COLO668 (cell line): Measurements from ENCODE around the gene SBK2.
"Not testable (repeated sequence)": the region's sequence is repeated elsewhere in the genome, so short reads cannot be mapped to it uniquely, and the experiment has no call there.

ENCODE experiments used
- DNase-seq: peaks from one replicate; lab custom pipeline; 2025; ENCODE audit not compliant: unreplicated experiment; lab: John Stamatoyannopoulos, UW

The SBK2 gene

DNA sequence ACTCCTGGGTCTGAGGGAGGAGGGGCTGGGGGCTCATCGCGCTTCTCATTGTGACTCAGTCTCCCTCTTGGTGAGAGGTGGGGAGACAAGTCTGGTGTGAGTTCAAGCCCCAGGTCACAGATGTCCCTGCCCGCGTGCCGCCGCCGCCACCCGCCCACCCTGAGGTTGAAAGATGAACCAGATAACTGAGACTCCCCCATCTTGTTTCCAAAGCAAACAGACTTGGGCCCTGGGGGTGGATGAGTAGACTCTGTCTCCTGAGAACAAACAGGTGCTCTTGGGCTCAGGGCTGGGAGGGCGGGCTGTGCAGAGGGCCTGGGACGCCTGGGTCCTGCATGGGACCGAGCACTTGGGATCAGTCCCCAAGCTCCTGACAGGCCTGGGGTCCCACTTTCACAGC, 567 bp downstream of the SBK2 start:
- DNase-seq: no peak

DNA sequence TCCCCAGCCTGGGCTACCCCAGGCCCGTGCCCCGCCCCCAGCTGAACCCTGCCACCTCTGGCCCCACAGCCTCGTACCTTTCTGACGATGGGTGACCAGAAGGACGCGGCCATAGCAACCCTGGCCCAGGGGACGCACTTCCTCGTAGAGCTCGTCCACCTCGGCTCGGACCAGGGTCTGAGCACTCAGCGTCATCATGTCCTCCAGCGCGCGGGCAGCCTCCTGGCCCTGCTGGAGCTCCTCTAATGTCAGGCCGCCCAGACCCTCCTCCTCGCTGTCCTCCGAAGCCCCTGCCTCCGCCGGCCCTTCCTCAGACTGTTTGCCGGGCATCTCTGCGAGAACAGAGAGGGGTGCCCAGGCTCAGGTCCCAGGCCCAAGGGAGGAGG, 975 bp downstream of the SBK2 start:
- no peak for DNase-seq

DNA sequence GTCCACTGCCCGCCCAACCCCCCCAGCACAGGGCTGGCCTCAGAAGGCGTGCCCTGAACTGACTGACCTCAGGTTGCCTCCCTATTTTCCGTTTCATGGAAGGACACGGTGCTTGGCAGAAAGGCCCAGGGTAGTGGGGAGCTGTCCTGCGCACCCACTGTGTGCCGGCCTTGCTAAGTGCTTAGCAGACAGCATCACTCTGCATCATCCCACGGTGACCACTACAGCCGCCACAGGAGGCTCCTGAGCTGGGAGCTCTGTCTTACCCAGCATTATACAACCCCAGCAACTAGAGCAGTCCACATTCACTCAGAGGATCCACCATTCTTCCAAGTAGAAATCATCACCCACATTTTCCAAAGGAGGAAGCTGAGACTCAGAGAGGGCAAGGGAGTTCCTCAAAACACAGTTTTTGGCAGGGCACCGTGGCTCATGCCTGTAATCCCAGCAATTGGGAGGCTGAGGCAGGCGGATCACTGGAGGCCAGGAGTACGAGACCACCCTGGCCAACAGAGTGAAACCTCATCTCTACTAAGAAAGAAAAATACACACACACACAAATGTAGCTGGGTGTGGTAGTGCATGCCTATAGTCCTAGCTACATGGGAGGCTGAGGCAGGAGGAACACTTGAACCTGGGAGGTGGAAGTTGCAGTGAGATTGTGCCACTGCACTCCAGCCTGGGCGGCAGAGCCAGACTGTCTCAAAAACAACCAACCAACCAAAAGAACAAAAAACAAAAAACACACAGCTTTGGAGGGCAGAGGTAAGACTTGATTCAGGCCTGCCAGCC, 1.6 kb downstream of the SBK2 start:
- no peak for DNase-seq

DNA sequence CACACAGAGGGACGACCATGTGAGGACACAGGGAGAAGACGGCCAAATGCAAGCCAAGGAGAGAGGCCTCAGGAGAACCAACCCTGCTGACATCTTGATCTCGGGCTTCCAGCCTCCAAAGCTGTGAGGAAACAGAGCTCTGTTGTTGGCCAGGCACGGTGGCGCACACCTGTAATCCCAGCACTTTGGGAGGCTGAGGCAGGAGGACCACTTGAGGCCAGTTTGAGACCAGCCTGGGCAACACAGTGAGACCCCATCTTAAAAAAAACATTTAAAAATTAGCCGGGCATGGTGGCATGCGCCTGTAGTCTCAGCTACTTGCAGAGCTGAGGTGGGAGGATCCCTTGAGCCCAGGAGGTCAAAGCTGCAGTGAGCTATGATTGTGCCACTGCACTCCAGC, 2.7 kb downstream of the SBK2 start:
- not testable (repeated sequence) for DNase-seq

DNA sequence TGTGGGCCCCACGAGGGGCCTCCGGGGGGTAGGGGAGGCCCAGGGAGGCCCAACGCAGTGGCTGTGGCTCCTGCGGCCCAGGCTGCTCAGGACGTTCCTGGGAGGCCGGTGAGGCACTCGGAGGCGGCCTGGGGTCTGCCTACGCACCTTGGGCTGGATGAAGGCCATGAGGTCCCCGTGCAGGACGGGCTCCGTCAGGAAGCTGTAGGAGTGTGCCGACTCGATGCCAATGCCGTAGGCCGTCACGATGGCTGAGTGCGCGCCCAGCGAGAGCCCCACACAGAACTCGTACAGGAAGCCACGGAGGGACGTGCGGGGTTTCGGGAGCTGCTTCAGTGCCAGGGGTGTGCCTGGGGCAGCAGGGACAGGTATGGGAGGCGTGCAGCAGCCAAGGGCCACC, 5.9 kb downstream of the SBK2 start:
- no peak for DNase-seq

DNA sequence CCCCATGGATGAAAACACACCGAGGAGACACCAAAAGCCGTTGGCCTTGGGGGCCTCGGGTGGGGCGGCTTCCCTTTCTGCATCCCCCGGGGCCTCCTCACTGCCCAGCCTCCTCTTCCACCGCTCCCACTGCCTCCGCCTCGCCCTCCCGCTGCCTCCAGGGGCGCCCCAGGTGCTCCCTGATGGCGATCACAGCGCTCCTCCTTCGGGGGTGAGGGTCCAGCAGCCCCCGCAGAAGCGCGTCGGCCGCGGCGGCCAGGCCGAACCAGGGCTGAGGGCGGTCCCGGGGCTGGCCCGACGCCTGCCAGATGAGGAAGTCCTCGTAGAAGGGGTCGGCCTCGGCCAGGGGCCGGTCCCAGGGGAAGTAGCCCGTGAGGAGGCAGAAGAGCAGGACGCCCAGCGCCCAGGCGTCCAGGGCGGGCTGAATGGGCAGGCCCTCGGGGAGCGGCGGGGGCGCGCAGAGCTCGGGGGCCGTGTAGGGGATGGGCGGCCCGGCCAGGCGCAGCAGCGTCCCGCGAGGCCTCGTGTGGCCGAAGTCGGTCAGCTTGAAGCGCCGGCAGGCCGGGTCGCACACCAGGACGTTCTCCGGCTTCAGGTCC, 7.2 kb downstream of the SBK2 start:
- no peak for DNase-seq

DNA sequence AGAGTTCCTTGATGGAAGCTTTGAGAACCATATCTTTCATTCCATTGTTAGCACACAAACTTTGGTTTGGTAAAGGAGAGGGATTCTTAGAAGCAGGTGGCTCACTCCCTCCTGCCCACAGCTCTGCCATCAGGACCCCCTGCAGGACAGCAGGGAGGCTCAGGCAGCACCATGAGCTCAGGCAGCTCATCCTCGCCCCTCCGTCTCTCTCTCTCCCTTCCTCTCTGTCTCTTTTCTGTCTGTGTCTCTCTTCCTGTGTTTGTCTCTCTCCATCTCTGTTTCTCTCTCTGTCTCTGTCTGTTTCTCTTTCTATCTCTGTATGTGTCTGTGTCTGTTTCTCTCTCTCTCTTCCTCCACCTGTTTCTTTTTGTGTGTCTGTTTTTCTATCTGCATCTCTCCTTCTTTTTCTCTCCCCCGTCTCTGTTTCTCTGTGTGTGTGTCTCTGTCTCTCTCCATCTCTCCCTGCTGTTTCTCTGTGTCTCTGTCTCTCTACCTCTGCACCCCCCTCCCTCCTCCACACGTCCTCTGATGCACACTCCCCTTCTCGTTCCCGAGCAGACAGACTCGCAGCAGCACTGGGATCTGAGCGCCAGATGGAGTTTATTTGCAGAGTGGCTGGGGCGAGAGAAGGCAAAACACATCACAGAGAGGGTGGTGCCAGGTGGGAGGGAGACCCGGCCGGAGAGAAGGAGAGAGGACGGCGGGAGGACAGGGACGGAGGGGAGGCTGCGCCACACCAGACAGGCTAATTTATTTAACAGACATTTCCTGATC, 8.7 kb downstream of the SBK2 start:
- peak; percentile 69 for DNase-seq

DNA sequence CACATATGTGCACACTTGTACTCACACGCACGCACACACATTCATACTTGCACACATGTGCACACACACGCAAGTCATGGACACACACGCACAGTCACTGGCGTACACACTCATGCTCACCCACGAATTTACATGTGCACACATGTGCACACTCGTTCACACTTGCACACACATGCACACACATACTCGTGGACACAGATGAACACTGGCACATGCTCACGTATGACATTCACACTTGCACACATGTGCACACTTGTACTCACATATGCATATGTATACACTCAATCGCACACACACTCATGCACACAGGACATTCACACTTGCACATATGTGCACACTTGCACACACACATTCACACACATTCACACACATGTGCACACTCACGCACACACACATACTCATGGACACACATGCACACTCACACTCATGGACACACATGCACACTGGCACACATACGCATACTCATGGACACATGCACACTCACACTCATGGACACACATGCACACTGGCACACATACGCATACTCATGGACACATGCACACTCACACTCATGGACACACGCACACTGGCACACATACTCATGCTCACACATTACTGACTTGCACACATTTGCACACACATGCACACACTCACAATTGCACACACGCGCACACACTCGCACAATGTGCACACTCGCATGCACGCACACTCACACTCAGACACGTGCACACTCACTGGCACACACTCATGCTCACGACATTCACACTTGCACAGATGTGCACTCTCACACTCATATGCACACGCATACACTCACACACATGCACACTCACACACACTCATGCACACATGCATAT, 9.5 kb downstream of the SBK2 start:
- no peak for DNase-seq

DNA sequence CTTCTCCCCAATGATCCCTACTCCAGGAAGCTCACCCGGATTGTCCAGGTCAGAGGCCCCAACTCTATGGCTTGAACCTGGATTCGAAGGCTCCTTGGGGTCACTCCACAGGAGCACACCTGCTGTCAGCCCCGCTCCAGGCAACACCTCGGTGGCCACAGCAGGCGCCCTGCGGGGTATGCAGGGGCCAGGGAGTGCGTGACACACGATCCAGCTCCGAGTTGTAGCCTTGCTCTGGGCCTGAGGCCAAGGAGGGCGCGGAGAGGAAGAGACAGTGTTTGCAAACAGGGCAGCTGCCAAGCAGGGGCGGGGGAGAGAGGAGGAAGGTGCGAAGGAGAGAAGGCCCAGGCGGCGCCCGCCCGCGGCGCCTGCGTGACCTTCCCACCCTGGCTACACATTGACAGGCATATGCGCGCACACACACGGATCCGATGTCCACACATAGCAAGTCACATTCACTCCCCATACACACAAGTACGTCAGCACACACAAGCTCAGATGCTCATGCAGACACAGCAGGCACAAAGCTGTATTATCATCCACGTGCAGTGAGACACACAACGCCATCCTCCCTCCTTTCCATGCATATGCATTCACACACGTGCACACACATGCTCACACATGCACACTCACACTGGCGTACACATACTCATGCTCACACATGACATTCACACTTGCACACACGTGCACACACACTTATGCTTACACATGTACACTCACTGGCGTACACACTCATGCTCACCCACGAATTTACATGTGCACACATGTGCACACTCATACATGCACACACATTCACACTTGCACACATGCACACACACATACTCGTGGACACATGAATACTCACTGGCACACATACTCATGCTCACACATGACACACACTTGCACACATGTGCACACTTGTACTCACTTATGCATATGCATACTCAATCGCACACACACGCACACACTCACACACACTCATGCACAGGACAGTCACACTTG, 10.4 kb downstream of the SBK2 start:
- peak; percentile 84 for DNase-seq

DNA sequence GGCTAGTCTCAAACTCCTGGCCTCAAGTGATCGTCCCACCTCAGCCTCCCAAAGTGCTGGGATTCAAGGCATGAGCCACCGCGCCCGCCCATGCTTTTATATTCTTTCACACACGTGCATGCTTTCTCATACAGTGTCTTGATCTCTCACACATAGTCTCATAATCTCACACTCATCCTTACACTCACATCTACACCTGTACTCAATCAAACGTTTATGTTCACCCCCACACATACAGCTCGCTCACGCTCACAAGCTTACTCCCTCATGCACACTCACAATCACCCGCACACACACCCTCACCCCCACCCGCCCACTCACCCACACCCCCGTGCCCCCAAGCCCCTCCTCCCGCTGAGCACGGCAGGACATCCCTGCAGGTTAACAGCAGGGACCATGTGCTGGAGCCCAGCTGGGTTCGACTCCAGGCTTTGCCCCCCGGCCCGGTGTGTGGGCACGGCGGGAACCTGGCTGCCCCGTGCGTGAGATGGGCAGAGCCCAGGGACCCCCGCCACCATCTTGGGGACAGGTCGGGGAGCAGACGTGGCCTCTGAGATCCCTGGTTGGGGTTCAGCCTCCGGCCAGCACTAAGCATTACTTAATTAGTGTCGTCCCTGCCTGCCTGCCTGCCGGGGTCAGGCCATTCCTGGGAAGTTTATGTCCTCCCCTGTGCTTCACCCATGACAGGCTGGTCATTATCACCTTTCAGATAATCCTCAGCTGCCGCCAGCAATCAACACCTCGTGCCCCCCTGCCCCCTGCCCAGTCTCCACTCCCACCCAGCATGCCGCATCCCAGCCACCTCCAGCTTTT, 11.4 kb downstream of the SBK2 start:
- no peak for DNase-seq

DNA sequence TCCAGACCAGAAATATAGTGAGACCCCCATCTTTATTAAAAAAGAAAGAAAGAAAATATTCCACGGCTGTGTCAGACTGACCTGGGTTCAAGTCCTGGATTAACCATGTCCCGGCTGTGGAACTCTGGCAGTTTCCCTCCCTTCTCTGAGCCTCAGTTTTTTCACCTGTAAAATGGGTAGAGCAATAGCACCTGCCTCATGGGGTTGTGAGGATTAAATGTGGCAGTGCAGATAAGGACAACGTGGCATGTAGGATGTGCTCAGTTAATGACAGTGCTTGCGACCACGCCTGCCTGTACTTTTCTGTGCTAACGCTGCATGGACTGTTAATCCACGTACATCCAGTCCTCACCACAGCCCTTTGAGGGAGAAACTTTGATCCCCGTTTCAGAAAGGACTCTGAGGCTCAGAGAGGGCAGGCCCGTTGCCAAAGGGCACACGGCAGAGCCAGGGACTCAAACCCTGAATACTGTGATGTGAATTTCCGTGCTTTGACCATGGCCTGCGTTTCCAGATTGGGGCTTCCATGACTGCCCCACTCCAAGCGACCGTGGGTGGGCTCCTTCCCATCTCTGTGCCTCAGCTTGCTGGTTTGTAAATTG, 16.1 kb downstream of the SBK2 start:
- no peak for DNase-seq

DNA sequence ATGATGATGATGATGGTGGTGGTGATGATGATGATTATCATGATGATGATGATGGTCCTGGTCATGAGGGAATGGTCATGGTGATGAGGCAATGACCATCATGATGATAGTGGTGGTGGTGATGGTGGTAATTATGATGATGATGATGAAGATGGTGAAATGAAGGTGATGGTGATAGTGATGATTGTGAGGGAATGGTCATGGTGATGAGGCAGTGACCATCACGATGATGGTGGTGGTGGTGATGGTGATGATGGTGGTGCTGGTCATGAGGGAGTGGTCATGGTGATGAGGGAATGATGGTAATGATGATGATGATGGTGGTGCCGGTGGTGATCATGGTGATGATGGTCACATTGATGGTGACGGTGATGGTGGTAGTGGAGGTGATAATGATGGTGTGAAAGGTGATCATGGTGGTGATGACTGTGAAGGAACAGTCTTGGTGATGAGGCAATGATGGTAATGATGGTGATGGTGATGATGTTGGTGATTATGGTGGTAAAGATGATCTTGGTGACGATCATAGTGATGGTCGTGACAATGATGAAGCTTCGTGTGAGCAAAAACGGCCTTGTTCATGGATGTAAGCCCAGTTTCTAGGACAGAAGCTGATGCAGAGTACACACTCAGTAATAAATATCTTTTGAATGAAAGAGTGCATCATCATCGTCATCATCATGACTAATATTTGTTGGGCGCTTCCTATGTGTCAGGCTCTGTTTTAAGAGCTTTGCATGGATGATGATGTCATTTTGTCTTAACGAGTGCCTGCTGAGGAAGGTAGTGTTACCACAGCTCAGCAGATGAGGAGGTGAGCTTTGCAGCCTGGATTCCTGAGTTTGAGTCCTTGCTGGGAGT, 17.3 kb downstream of the SBK2 start:
- no peak for DNase-seq

DNA sequence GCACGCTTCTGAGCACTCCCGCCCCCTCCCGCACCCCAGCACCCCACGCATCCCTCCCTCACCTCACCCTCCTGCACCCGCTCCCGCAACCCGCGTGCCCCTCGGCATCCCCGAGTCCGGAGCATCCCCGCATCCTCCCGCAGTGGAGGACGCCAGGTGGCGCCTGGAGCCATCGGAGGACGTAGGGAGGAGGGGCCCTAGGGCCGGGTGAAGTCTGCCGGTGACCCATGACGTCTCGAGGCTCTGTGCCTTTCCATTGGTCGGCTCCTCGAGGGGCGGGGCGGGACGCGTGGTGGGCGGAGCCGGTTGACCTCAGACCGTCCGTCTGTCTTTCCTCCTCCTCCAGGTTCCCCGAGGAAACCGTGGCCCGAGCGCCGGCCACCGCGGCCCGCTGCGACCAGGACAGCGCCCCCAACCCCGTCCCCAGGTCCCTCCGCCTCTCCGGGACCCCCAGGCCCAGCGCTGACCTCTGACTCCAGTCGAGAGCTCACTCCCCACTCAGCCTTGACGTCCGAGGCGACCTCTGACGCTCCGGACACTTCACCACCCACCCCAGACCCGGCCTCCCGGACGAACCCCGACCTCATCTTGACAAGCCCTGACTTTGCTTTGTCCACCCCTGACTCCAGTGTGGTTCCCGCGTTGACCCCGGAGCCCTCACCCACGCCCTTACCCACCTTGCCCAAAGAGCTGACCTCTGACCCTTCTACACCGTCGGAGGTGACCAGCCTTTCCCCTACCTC, 19.9 kb downstream of the SBK2 start:
- peak; percentile 89 for DNase-seq

DNA sequence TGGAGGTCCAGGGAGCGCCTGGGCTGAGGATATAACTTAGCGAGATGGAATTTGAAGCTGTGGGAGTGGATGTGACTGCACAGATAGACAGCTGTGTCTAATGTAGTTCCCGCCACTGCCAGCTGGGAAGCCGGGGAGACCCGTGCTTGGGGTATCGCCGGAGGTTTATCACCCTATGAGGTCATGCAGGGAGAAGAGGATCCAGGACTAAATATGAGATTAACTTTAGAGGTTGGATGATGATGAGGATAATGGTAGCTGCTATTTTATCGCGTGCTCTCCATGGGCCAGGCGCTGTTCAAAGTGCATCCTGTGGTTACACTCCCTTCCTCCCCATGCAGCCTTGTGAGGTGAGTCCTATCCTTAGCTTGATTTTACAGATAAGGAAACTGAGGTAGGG, 28.8 kb downstream of the SBK2 start:
- no peak for DNase-seq

DNA sequence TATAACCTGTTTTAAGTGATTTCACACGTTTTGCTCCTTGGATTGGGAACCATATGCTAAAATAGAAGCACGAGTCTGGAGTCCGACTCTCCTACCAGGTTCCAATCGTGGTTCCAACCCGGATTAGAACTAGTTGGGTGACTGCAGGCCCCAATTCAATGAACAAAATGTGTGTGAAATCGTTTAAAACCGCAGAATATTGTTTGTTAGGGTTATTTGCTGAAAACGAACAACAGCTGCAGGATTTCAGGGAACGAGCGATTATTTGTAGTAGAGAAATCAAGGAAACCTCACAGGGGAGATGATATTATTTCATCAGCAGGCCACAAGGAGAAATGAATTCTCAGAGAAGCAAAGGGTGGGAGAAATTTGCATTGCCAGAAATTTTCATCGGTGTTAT, 32.0 kb downstream of the SBK2 start:
- DNase-seq: no peak

DNA sequence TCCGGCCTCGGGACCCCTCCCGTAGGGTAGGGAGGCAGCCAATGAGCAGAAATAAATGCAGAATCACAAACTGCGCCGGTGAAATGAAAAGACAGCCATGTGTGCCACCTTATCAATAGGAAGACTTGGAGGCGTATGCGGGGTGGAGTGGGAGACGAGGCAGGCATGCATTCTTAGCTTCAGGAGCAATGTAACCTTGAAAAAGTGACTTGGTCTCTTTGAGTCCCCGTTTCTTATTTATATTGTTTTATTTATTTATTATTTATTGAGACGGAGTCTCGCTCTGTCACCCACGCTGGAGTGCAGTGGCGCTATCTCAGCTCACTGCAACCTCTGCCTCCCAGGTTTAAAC, 32.7 kb downstream of the SBK2 start:
- DNase-seq: no peak

DNA sequence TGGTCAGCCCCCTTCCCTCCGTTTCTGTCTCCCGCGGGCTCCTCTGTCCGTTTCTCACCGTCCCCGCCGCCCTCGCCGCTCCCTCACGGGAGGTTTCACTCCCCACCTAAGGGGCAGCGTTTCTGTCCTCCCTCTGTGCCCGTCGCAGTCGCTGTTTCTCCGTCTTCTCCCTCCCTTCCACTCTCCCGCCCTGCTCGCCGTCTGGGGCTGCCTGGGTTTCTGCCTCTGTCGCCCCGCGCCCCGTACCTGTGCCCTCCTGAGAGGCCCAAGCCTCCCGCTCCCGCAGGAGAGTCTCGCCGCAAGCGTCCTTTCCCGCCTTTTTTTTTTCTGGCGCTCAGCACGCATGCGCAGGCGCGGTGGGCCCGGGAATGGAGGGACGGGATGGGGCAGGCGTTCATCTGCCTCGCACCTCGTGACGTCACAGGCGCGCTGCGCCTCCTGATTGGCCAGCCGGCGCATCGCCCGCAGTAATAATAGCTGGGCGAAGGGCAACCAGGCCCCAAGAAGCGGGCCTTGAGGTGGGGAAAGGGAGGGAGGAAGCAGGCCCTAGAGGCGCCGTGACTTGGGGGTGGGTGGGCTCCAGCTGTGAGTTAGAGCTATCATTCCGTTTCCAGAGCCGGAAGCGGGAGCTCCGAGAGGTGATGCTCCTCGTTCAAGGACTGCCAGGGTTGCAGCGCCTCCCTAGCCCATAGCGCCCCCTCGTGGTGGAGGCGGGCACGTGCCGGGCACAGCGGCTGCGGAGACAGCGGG, 33.3 kb downstream of the SBK2 start:
- peak; percentile 74 for DNase-seq
